Effector memory CD8-positive, alpha-beta T cell (primary cell): ENCODE measurements around the gene FGFBP2.

Experiments used
- ATAC-seq: fragments of 150-1000 bp; cut with Tn5 transposase; replicated peaks from 2 replicates; pipeline ENCODE4 v1.10.0; 2021; ENCODE audit warnings: mild to moderate bottlenecking, moderate library complexity
- DNase-seq, 3 experiments: peaks; one replicate each; pipeline ENCODE4 v3.0.0; 2021
- H3K27ac Mint-ChIP-seq, 2 donors: one replicate each; pipeline ENCODE4 v1.8.0; 2022; ENCODE audit warnings: mild to moderate bottlenecking in 2 of 2, mixed read lengths in 2 of 2, moderate library complexity in 2 of 2
- H3K27me3 Mint-ChIP-seq, 2 donors: one replicate each; pipeline ENCODE4 v1.8.0; 2022; ENCODE audit warnings: mixed read lengths in 2 of 2
- H3K36me3 Mint-ChIP-seq: one replicate; pipeline ENCODE4 v1.8.0; 2022; ENCODE audit warnings: mild to moderate bottlenecking, moderate library complexity, mixed read lengths; ENCODE audit not compliant: insufficient read depth
- H3K4me1 Mint-ChIP-seq, 2 donors: one replicate each; pipeline ENCODE4 v1.8.0; 2022; ENCODE audit warnings: low read depth in 2 of 2, mixed read lengths in 2 of 2
- H3K4me3 Mint-ChIP-seq, 2 donors: one replicate each; pipeline ENCODE4 v1.8.0; 2022; ENCODE audit warnings: mild to moderate bottlenecking in 2 of 2, mixed read lengths in 2 of 2, moderate library complexity in 2 of 2
- H3K9me3 Mint-ChIP-seq, 2 donors: one replicate each; pipeline ENCODE4 v1.8.0; 2022; ENCODE audit warnings: mixed read lengths in 2 of 2
- total RNA-seq, 9 experiments: gene quantifications; one replicate each; lab custom pipeline; 2026; lab: John Stamatoyannopoulos, UW

FGFBP2 gene
- 0.26 to 78.6 (median 5.3) reads per million in 9 experiments for total RNA-seq

- peak within 1 kb of the TSS; percentile 87 to 94 for H3K27ac Mint-ChIP-seq
- H3K4me3 Mint-ChIP-seq: peak within 1 kb of the TSS; percentile 82 to 84
- peak; percentile 52 to 68 (median 61) for DNase-seq
- no peaks in the 10 kb centered on the region for H3K9me3 Mint-ChIP-seq
- H3K27me3 Mint-ChIP-seq: peaks cover 0 to 28% of the 10 kb centered on the region in 2 donors
- ATAC-seq: peak; percentile 67
- H3K4me1 Mint-ChIP-seq: peaks cover 24 to 33% of the 10 kb centered on the region in 2 donors
- peaks cover 15% of the 10 kb centered on the region for H3K36me3 Mint-ChIP-seq
Observed at GRCh38 chr4:15963001-15963451, at the start of gene FGFBP2. FGFBP2 (minus strand) TSS chr4:15963175; CDS start chr4:15963129, 46 bp downstream.

GRCh38 chr4:16011173-16011572 is 48.2 kb upstream of the FGFBP2 start:
- H3K27me3 Mint-ChIP-seq: peaks cover 18 to 35% of the 10 kb centered on the region in 2 donors
- no peaks in the 10 kb centered on the region for H3K36me3 Mint-ChIP-seq
- no peak overlapping the region for H3K4me3 Mint-ChIP-seq
- no peaks in the 10 kb centered on the region for H3K4me1 Mint-ChIP-seq
- H3K27ac Mint-ChIP-seq: no peak overlapping the region
- ATAC-seq: no peak
- DNase-seq: no peak
- H3K9me3 Mint-ChIP-seq: no peaks in the 10 kb centered on the region

GRCh38 chr4:16009153-16009552 is 46.2 kb upstream of the FGFBP2 start:
- Mint-ChIP-seq H3K27ac (no peak overlapping the region), H3K27me3 (peaks cover 25 to 43% of the 10 kb centered on the region in 2 donors), H3K36me3 (no peaks in the 10 kb centered on the region), H3K4me3 (no peak overlapping the region), H3K4me1 (no peaks in the 10 kb centered on the region), H3K9me3 (no peaks in the 10 kb centered on the region)
- ATAC-seq: no peak
- no peak for DNase-seq

GRCh38 chr4:16007471-16008095 is 44.6 kb upstream of the FGFBP2 start:
- H3K27ac Mint-ChIP-seq: no peak overlapping the region
- no peaks in the 10 kb centered on the region for H3K36me3 Mint-ChIP-seq

GRCh38 chr4:16006771-16007446 is 43.9 kb upstream of the FGFBP2 start:
- no peak for DNase-seq
- H3K4me1 Mint-ChIP-seq: no peaks in the 10 kb centered on the region
- ATAC-seq: no peak
- no peaks in the 10 kb centered on the region for H3K36me3 Mint-ChIP-seq
- H3K9me3 Mint-ChIP-seq: no peaks in the 10 kb centered on the region
- H3K4me3 Mint-ChIP-seq: no peak overlapping the region
- peaks cover 25 to 35% of the 10 kb centered on the region in 2 donors for H3K27me3 Mint-ChIP-seq
- no peak overlapping the region for H3K27ac Mint-ChIP-seq

More at GRCh38 chr4:16007471-16008095, 44.6 kb upstream of the FGFBP2 start:
- no peak for DNase-seq
- H3K9me3 Mint-ChIP-seq: no peaks in the 10 kb centered on the region
- ATAC-seq: no peak
- no peaks in the 10 kb centered on the region for H3K4me1 Mint-ChIP-seq
- peaks cover 25 to 41% of the 10 kb centered on the region in 2 donors for H3K27me3 Mint-ChIP-seq
- H3K4me3 Mint-ChIP-seq: no peak overlapping the region

- H3K9me3 Mint-ChIP-seq: no peaks in the 10 kb centered on the region
- H3K27ac Mint-ChIP-seq: no peak overlapping the region
- H3K27me3 Mint-ChIP-seq: peaks cover 25 to 33% of the 10 kb centered on the region in 2 donors
- H3K36me3 Mint-ChIP-seq: no peaks in the 10 kb centered on the region
- ATAC-seq: no peak
- H3K4me3 Mint-ChIP-seq: no peak overlapping the region
- DNase-seq: no peak
- no peaks in the 10 kb centered on the region for H3K4me1 Mint-ChIP-seq
Observed at GRCh38 chr4:16005676-16006075, 42.7 kb upstream of the FGFBP2 start.

- DNase-seq (peak; percentile 37 to 42 (median 41)), ATAC-seq (peak; percentile 92)
- Mint-ChIP-seq H3K4me1 (no peaks in the 10 kb centered on the region), H3K4me3 (no peak overlapping the region), H3K9me3 (no peaks in the 10 kb centered on the region), H3K27ac (no peak overlapping the region), H3K27me3 (peaks cover 8 to 10% of the 10 kb centered on the region in 2 donors), H3K36me3 (no peaks in the 10 kb centered on the region)
Observed at GRCh38 chr4:16001484-16001858, 38.5 kb upstream of the FGFBP2 start.

GRCh38 chr4:16000708-16001483 is 37.9 kb upstream of the FGFBP2 start:
- Mint-ChIP-seq H3K9me3 (no peaks in the 10 kb centered on the region), H3K4me3 (no peak overlapping the region), H3K4me1 (no peaks in the 10 kb centered on the region), H3K27ac (no peak overlapping the region), H3K27me3 (peaks cover 5% of the 10 kb centered on the region in 2 donors), H3K36me3 (no peaks in the 10 kb centered on the region)
- DNase-seq (no peak), ATAC-seq (no peak)

- H3K27me3 Mint-ChIP-seq: peaks cover 5 to 23% of the 10 kb centered on the region in 2 donors
- ATAC-seq (peak; percentile 48), DNase-seq (no peak)
- no peak overlapping the region for H3K27ac Mint-ChIP-seq
- no peak overlapping the region for H3K4me3 Mint-ChIP-seq
- H3K4me1 Mint-ChIP-seq: no peaks in the 10 kb centered on the region
- no peaks in the 10 kb centered on the region for H3K36me3 Mint-ChIP-seq
- H3K9me3 Mint-ChIP-seq: no peaks in the 10 kb centered on the region
Observed at GRCh38 chr4:15996773-15997172, 33.8 kb upstream of the FGFBP2 start.

GRCh38 chr4:15995826-15996225 is 32.9 kb upstream of the FGFBP2 start:
- no peaks in the 10 kb centered on the region for H3K36me3 Mint-ChIP-seq
- no peaks in the 10 kb centered on the region for H3K4me1 Mint-ChIP-seq
- DNase-seq (no peak), ATAC-seq (no peak)
- no peaks in the 10 kb centered on the region for H3K9me3 Mint-ChIP-seq
- H3K27ac Mint-ChIP-seq: no peak overlapping the region
- peaks cover 9 to 28% of the 10 kb centered on the region in 2 donors for H3K27me3 Mint-ChIP-seq
- H3K4me3 Mint-ChIP-seq: no peak overlapping the region

- no peaks in the 10 kb centered on the region for H3K4me1 Mint-ChIP-seq
- DNase-seq (no peak), ATAC-seq (no peak)
- no peaks in the 10 kb centered on the region for H3K36me3 Mint-ChIP-seq
- peaks cover 29 to 50% of the 10 kb centered on the region in 2 donors for H3K27me3 Mint-ChIP-seq
- no peaks in the 10 kb centered on the region for H3K9me3 Mint-ChIP-seq
- H3K4me3 Mint-ChIP-seq: no peak overlapping the region
- no peak overlapping the region for H3K27ac Mint-ChIP-seq
Observed at GRCh38 chr4:15992167-15992485, 29.2 kb upstream of the FGFBP2 start.

- peaks cover 29 to 63% of the 10 kb centered on the region in 2 donors for H3K27me3 Mint-ChIP-seq
- H3K4me1 Mint-ChIP-seq: no peaks in the 10 kb centered on the region
- no peak overlapping the region for H3K27ac Mint-ChIP-seq
- ATAC-seq (no peak), DNase-seq (no peak)
- no peaks in the 10 kb centered on the region for H3K36me3 Mint-ChIP-seq
- H3K9me3 Mint-ChIP-seq: no peaks in the 10 kb centered on the region
- H3K4me3 Mint-ChIP-seq: no peak overlapping the region
Observed at GRCh38 chr4:15990570-15991285, 27.8 kb upstream of the FGFBP2 start.

- H3K36me3 Mint-ChIP-seq: no peaks in the 10 kb centered on the region
- no peaks in the 10 kb centered on the region for H3K4me1 Mint-ChIP-seq
- no peak for ATAC-seq
- H3K4me3 Mint-ChIP-seq: no peak overlapping the region
- H3K9me3 Mint-ChIP-seq: no peaks in the 10 kb centered on the region
- no peak for DNase-seq
- H3K27ac Mint-ChIP-seq: no peak overlapping the region
- H3K27me3 Mint-ChIP-seq: peaks cover 29 to 61% of the 10 kb centered on the region in 2 donors
Observed at GRCh38 chr4:15989424-15989823, 26.4 kb upstream of the FGFBP2 start.
